Mesothelial cell of epicardium (in vitro differentiated cells): ENCODE measurements around the gene SEMA5B. TPM values are rescaled to one million over a fixed set of nuclear protein-coding genes. Genes with fewer than 3 reads are reported as not detected.

ENCODE experiments used
- DNase-seq, 2 experiments: peaks; one replicate each; pipeline ENCODE4 v3.0.0; 2021; ENCODE audit warnings: low spot score in 2 of 2; ENCODE audit not compliant: unreplicated experiment in 2 of 2
- H3K27ac Mint-ChIP-seq: 2 replicates; pipeline ENCODE4 v1.8.0; 2021; ENCODE audit warnings: mixed read lengths
- H3K27me3 Mint-ChIP-seq: 2 replicates; pipeline ENCODE4 v1.8.0; 2021; ENCODE audit warnings: low read depth, mixed read lengths
- H3K36me3 Mint-ChIP-seq: 2 replicates; pipeline ENCODE4 v1.8.0; 2021; ENCODE audit warnings: mixed read lengths
- H3K4me1 Mint-ChIP-seq: 2 replicates; pipeline ENCODE4 v1.8.0; 2021; ENCODE audit warnings: mixed read lengths
- H3K4me3 Mint-ChIP-seq: 2 replicates; pipeline ENCODE4 v1.8.0; 2021; ENCODE audit warnings: mild to moderate bottlenecking, moderate library complexity, mixed read lengths
- H3K9me3 Mint-ChIP-seq: 2 replicates; pipeline ENCODE4 v1.8.0; 2021; ENCODE audit warnings: mixed read lengths
- CTCF ChIP-seq: fragments of 200-600 bp; sonication (generic); IDR thresholded peaks from one replicate; pipeline ENCODE4 v1.5.0; 2021; ENCODE audit warnings: antibody characterized with exemption; ENCODE audit not compliant: unreplicated experiment
- total RNA-seq: library from RNA; stranded (reverse); gene quantifications from 3 replicates; pipeline ENCODE4 v1.2.1, GENCODE V29; 2021

The SEMA5B gene
- total RNA-seq, 1 donor from 2014 or later: 0.27 TPM

GRCh38 chr3:122934251-122934650, 93.3 kb downstream of the SEMA5B start:
- H3K27ac Mint-ChIP-seq: no peak overlapping the region
- TF ChIP-seq CTCF: no peak
- no peaks in the 10 kb centered on the region for H3K4me1 Mint-ChIP-seq
- H3K27me3 Mint-ChIP-seq: peaks cover 13% of the 10 kb centered on the region
- no peak for DNase-seq
- no peaks in the 10 kb centered on the region for H3K9me3 Mint-ChIP-seq
- no peak overlapping the region for H3K4me3 Mint-ChIP-seq
- no peaks in the 10 kb centered on the region for H3K36me3 Mint-ChIP-seq

DNA sequence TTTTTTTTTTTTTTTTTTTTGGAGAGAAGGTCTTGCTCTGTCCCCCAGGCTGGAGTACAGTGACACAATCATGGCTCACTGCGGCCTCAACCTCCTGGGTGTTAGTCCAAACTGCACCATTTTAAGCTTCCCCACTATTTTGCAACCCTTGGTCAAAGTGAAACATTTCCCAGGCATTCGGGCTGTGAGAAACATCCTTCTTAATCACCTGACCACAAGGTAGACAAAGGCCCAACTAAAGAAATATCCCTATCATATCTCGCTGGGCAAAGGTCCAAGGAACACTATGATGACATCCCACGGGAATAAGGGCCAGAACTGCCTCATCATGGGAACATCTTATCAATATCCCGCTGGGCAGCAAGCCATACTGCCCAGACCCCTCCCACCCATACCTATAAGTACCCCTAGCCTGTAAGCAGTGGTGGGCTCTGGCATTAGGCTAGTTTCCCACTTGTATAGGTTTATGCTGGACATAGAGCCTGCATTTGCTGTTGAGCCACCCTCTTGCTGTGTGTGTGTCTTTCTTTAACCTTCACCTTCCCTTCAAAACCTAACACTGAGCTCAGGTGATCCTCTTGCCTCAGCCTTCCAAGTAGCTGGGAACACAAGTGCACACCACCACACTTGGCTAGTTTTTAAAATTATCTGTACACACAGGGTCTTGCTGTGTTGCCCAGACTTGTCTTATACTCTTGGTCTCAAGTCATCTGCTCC, 95.2 kb downstream of the SEMA5B start:
- no peaks in the 10 kb centered on the region for H3K9me3 Mint-ChIP-seq
- peaks cover 24% of the 10 kb centered on the region for H3K27me3 Mint-ChIP-seq
- no peak overlapping the region for H3K27ac Mint-ChIP-seq
- no peaks in the 10 kb centered on the region for H3K36me3 Mint-ChIP-seq
- H3K4me3 Mint-ChIP-seq: no peak overlapping the region
- no peak for DNase-seq
- no peak for TF ChIP-seq CTCF
- H3K4me1 Mint-ChIP-seq: no peaks in the 10 kb centered on the region

DNA sequence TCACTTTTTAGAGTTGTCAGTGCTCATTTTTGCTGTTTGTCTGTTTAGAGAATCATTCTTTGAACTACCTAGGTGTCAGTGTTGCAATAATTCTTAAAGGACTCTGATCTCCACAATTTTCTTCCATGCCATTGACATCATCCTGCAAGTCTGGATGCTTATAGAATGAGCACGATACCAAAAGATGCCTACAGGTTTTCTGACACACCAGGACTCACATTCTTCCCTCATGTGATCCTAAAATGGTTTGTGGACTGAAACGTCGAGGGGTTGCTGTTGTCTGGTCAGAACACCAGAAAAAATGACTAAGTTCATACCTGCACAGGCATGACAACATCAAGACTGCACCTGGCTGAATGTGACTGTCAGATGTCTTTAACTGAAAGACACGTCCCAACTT, 95.9 kb downstream of the SEMA5B start:
- TF ChIP-seq CTCF: no peak
- Mint-ChIP-seq H3K4me1 (no peaks in the 10 kb centered on the region), H3K27me3 (peaks cover 24% of the 10 kb centered on the region), H3K9me3 (no peaks in the 10 kb centered on the region), H3K36me3 (no peaks in the 10 kb centered on the region), H3K4me3 (no peak overlapping the region), H3K27ac (no peak overlapping the region)
- no peak for DNase-seq

DNA sequence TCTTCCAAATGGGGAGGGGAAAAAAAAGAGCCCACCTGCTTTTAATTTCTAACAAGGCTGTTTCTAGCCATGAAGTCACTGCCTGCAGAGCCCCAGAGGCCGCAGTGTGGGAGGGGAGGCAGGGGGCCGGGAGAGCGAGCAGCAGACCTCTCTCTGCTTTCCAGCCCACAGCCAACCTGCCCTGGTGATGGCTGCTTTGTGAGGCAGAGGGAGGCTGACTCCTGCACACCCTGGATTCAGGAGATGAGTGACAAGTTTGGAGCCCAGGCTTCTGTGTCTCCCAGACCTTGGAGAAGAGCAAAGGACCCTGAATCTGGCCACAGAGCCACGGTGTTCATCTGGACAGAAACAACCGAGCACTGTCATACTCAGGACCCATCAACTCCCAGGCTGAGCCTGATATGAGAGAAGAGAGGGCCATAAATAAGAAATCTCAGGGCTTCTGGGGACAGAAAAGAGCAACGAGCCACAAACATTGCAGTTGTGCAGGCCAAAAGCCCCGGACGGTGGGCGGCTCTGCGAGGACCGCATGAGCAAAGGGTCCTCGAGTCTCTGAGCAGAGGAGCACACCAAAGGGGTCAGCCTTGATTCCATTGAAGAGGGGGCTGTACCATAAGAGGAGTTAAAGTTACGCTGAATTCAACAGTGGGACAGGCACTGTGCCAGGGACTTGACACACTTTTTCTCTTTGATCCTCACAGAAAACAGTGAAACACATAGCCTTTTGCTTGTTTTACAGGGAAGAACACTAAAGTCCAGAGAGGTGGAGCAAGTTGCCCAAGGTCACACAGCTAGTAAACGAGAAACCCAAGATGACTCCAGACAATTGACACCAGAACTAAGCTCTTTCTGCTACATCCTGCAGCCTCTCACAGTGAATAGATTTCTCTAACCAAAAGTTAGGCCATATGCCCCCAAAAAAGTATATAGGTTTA, 97.2 kb downstream of the SEMA5B start:
- TF ChIP-seq CTCF: no peak
- Mint-ChIP-seq H3K27me3 (peaks cover 21% of the 10 kb centered on the region), H3K27ac (no peak overlapping the region), H3K36me3 (no peaks in the 10 kb centered on the region), H3K4me1 (no peaks in the 10 kb centered on the region), H3K9me3 (no peaks in the 10 kb centered on the region), H3K4me3 (no peak overlapping the region)
- no peak for DNase-seq

DNA sequence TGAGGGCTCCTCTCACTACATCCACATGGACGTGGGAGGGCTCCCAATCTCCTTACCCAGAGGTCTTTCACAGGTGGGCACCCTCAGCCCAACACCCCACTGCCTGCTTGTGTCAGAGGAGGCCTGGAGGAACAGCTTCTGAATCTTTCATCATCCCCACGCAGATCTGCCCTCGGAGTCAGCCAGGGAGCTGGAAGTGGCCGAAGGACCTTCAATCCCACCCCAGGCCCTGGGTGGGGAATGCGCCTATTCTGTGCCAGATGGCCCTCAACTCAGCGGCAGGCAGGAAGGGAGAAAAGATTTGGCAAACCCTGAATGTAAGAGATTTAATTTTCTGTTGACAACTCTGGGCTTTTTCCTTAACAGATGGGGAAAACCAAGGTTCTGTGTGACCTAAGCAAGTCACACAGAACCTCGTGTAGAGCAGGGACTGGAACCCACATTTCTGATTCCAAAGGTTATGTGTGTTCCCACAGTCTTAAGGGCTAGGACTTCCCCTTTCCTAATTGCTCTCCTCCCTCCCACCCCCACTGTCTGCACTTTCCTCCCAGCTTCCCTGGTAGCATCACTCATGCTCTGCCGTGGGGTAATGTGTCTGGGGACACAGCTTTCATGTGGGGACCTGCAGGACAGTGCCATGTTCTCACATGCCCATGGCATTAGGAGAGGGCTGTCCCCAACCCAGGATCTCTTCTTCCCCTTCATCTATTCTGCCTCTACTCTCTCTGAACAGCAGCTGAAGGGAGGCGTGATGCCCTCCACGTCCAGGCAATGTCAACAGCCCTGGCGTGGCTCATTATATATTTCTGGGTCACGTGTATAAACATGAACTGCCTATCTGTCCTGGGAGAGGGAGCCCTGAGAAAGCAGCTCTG, 98.1 kb downstream of the SEMA5B start:
- Mint-ChIP-seq H3K4me3 (no peak overlapping the region), H3K4me1 (no peaks in the 10 kb centered on the region), H3K27me3 (peaks cover 21% of the 10 kb centered on the region), H3K9me3 (no peaks in the 10 kb centered on the region), H3K36me3 (no peaks in the 10 kb centered on the region), H3K27ac (no peak overlapping the region)
- DNase-seq: no peak
- TF ChIP-seq CTCF: no peak
